ENCODE measurements around the gene KCNK5.

DNA sequence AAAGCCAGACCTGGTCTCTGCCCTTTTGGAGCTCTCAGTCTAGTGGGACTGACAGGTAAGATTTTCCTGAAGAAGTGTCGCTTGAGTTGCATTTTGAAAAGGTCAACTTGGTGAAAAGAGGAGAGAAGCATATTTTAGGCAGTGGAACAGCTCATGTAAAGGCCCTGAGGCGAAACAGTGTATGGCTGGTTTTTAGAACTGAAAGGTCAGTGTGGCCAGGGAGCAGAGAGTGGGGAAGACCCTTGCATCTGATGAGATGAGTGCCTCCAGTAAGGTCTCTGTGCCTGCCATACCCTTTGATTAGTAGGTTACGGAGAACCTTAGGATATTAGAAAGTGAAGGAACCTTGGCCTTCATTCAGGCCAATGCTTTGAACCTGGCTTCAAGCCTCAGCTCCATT is 58.4 kb downstream of the KCNK5 start:
- TF ChIP-seq, protein P1, sequence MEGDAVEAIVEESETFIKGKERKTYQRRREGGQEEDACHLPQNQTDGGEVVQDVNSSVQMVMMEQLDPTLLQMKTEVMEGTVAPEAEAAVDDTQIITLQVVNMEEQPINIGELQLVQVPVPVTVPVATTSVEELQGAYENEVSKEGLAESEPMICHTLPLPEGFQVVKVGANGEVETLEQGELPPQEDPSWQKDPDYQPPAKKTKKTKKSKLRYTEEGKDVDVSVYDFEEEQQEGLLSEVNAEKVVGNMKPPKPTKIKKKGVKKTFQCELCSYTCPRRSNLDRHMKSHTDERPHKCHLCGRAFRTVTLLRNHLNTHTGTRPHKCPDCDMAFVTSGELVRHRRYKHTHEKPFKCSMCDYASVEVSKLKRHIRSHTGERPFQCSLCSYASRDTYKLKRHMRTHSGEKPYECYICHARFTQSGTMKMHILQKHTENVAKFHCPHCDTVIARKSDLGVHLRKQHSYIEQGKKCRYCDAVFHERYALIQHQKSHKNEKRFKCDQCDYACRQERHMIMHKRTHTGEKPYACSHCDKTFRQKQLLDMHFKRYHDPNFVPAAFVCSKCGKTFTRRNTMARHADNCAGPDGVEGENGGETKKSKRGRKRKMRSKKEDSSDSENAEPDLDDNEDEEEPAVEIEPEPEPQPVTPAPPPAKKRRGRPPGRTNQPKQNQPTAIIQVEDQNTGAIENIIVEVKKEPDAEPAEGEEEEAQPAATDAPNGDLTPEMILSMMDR (IDR thresholded peaks at IDR 0.05): no peak
- no peak for TF ChIP-seq POLR2A (IDR thresholded peaks at IDR 0.05)
